HG03025 (cell line): Measurements from ENCODE around the gene SEMA3F.
"Not testable (repeated sequence)": the region's sequence is repeated elsewhere in the genome, so short reads cannot be mapped to it uniquely, and the experiment has no call there.

Experiments used
- ATAC-seq: cut with Tn5 transposase; IDR thresholded peaks from one replicate; pipeline ENCODE4 v1.9.1; 2021; ENCODE audit warnings: mild to moderate bottlenecking, moderate library complexity; ENCODE audit not compliant: unreplicated experiment, low FRiP score

Gene SEMA3F

GRCh38 chr3:50227390-50228183 is 72.5 kb downstream of the SEMA3F start:
- peak; percentile 69 for ATAC-seq

DNA sequence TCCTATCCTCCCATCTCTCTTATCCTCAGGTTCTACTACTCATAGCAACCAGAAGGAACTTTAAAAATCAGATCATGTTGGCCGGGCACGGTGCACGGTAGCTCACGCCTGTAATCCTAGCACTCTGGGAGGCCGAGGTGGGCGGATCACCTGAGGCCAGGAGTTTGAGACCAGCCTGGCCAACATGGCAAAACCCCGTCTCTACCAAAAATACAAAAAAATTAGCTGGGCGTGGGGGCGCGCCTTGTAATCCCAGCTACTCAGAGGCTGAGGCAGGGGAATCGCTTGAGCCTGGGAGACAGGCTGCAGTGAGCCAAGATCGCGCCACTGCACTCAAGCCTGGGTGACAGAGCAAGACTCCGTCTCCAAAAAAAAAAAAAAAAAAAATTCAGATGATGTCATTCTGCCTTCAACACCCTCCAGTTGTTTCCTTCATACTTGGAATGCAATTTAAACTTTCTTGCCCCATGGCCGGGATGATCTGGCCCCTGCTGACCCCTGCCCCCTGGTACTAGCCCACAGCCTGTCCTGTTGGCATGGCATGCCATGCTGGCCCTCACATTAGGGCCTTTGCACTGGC is 73.2 kb downstream of the SEMA3F start:
- ATAC-seq, result not testable (repeated sequence)

- no peak for ATAC-seq
These were observed 74.4 kb downstream of the SEMA3F start for GRCh38 chr3:50229490-50229889.

- ATAC-seq, result no peak
These were observed 75.1 kb downstream of the SEMA3F start for GRCh38 chr3:50230104-50230793.

GRCh38 chr3:50230794-50231125 is 75.6 kb downstream of the SEMA3F start:
- no peak for ATAC-seq

- no peak for ATAC-seq
These were observed 76.5 kb downstream of the SEMA3F start for GRCh38 chr3:50231581-50231980.

DNA sequence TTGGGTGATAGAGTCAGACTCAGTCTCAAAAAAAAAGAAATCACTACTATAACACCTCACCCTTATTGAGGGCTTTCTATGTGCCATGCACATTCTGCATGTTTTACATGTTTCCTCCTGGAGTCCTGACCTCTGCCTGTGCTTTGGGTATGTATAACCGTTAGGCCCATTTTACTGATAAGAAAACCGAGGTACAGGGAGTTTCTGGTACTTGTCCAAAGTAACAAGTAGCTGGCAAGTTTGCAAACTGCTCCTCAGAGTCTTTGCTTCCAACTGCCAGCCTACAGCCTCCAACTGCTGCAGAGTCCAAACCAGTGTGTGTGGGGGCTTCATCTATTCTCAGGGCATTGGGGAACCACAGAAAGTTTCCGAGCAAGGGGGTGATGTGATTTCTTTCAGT is 77.2 kb downstream of the SEMA3F start:
- no peak for ATAC-seq

GRCh38 chr3:50233176-50233575 is 78.1 kb downstream of the SEMA3F start:
- no peak for ATAC-seq

DNA sequence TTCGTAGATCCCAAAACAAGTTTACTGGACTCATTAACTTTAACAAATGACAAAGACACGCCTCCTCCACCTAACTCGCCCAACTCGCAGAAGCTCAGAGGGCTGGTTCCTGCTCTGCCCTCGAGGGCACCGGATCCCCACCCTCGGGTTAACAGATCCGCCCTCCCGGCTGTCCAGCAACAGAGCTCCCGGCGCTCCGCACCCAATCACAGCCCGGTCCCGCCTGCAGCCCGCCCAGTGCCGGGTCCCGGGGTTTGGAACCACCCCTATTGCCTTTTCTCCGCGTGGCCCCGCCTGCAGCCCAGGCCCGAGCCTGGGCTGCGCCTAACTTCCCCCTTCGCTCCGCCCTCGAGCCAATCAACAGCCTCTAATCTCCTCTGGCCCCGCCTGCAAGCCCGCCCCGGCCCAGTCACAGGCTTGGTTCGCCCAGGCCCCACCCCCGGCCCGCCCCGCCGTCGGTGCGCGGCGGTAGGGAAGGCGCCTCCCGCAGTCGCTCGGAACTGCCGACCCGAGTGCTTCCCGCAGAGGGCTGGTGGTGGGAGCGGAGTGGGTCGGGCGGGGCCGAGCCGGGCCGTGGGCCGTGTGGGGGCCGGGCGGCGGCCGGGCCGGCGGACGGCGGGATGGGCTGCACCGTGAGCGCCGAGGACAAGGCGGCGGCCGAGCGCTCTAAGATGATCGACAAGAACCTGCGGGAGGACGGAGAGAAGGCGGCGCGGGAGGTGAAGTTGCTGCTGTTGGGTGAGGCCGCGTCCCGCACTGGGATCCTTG is 80.8 kb downstream of the SEMA3F start, which contains the start of gene GNAI2:
TSS of gene GNAI2 (plus strand) at position 489 of the 768 bp plus-strand sequence. CDS start at position 621, 132 bp downstream.
- peak; percentile 92 for ATAC-seq

GRCh38 chr3:50236484-50237132 is 81.5 kb downstream of the SEMA3F start:
- ATAC-seq, result no peak

- no peak for ATAC-seq
These were observed 82.1 kb downstream of the SEMA3F start for GRCh38 chr3:50237133-50237651.

DNA sequence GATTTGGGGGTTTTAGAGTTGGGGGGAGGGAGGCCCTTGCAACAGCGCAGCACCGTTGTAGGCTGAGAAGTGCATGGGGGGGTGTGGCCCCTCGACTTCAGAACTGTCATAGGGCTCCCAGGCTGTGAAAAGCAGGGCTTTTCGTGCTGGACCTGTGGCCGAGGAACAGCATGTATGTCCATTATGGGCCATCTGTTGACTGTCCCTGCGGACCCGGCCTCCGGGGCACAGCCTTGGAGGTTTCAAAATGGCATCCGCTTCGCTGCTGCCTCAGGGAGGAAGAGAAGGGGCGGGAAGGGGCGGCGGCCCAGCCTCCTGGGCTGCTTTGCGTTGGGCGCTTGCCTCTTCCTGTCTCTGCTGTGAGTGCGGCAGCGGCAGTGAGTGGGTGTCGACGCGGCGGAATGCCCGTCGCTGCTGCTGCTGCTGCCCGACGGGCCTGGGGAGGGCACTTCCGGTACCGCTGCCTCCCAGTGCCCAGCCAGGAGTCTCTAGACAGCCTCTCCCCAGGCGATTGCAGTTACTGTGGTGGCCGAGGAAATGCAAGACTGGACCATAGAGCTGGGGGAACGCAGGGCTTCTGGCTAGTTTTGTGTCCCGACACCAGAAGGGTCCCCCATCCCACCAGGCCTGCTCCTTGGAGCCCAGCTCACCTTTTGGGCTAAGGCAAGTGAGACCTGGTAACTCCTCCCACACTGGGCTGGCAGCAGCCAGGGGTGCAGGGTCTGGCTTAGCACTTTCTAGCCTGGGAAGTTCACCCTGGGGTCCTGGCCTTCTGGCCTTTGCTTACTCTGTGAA is 82.8 kb downstream of the SEMA3F start:
- ATAC-seq, result no peak

GRCh38 chr3:50238549-50239026 is 83.5 kb downstream of the SEMA3F start:
- ATAC-seq, result no peak
